Chondrocyte (in vitro differentiated cells): Measurements from ENCODE around the gene ZNF627. TPM values are rescaled to one million over a fixed set of nuclear protein-coding genes. Genes with fewer than 3 reads are reported as not detected.
"Not testable (repeated sequence)": the region's sequence is repeated elsewhere in the genome, so short reads cannot be mapped to it uniquely, and the experiment has no call there.

ENCODE experiments used
- DNase-seq: peaks from one replicate; pipeline ENCODE4 v3.0.0; 2021; ENCODE audit warnings: mixed read lengths, low spot score
- H3K27ac Mint-ChIP-seq: one replicate; pipeline ENCODE4 v1.8.0; 2021; ENCODE audit warnings: mild to moderate bottlenecking, moderate library complexity, mixed read lengths; ENCODE audit not compliant: unreplicated experiment
- H3K27me3 Mint-ChIP-seq: 2 replicates; pipeline ENCODE4 v1.8.0; 2021; ENCODE audit warnings: low read depth, mixed read lengths
- H3K36me3 Mint-ChIP-seq: 2 replicates; pipeline ENCODE4 v1.8.0; 2021; ENCODE audit warnings: low read depth, mixed read lengths
- H3K4me1 Mint-ChIP-seq: 2 replicates; pipeline ENCODE4 v1.8.0; 2021; ENCODE audit warnings: low read depth, mild to moderate bottlenecking, mixed read lengths
- H3K4me3 Mint-ChIP-seq: one replicate; pipeline ENCODE4 v1.8.0; 2021; ENCODE audit warnings: mild to moderate bottlenecking, moderate library complexity, mixed read lengths; ENCODE audit not compliant: unreplicated experiment
- H3K9me3 Mint-ChIP-seq: 2 replicates; pipeline ENCODE4 v1.8.0; 2021; ENCODE audit warnings: low read depth, mixed read lengths
- CTCF ChIP-seq: fragments of 200-600 bp; sonication (generic); IDR thresholded peaks from 2 replicates; pipeline ENCODE4 v1.5.0; 2021; ENCODE audit warnings: antibody characterized with exemption, mild to moderate bottlenecking, moderate library complexity
- total RNA-seq: library from RNA; stranded (reverse); gene quantifications from 3 replicates; pipeline ENCODE4 v1.2.1, GENCODE V29; 2021

The ZNF627 gene
- total RNA-seq, 1 donor from 2014 or later, result 14.2 TPM

GRCh38 chr19:11570039-11570462, 27.2 kb upstream of the ZNF627 start:
- Mint-ChIP-seq H3K27me3 (no peaks in the 10 kb centered on the region), H3K36me3 (no peaks in the 10 kb centered on the region), H3K9me3 (no peaks in the 10 kb centered on the region), H3K27ac (no peak overlapping the region), H3K4me3 (no peak overlapping the region), H3K4me1 (no peaks in the 10 kb centered on the region)
- TF ChIP-seq CTCF, result no peak
- no peak for DNase-seq

GRCh38 chr19:11573354-11573753, 23.9 kb upstream of the ZNF627 start:
- not testable (repeated sequence) for H3K27me3 Mint-ChIP-seq, H3K9me3 Mint-ChIP-seq, H3K4me1 Mint-ChIP-seq, H3K36me3 Mint-ChIP-seq, H3K4me3 Mint-ChIP-seq, H3K27ac Mint-ChIP-seq, DNase-seq

- H3K36me3 Mint-ChIP-seq, DNase-seq, H3K27ac Mint-ChIP-seq, H3K9me3 Mint-ChIP-seq, H3K4me3 Mint-ChIP-seq, H3K27me3 Mint-ChIP-seq, H3K4me1 Mint-ChIP-seq: not testable (repeated sequence)
Measured at GRCh38 chr19:11573763-11574162, 23.5 kb upstream of the ZNF627 start.

- H3K27me3 Mint-ChIP-seq, result no peaks in the 10 kb centered on the region
- no peaks in the 10 kb centered on the region for H3K36me3 Mint-ChIP-seq
- TF ChIP-seq CTCF, result no peak
- H3K27ac Mint-ChIP-seq, result no peak overlapping the region
- DNase-seq, result no peak
- no peaks in the 10 kb centered on the region for H3K4me1 Mint-ChIP-seq
- H3K4me3 Mint-ChIP-seq, result no peak overlapping the region
- H3K9me3 Mint-ChIP-seq, result no peaks in the 10 kb centered on the region
Measured at GRCh38 chr19:11574689-11575088, 22.6 kb upstream of the ZNF627 start.

GRCh38 chr19:11576227-11576626, 21.1 kb upstream of the ZNF627 start:
- Mint-ChIP-seq H3K36me3 (no peaks in the 10 kb centered on the region), H3K9me3 (no peaks in the 10 kb centered on the region), H3K4me3 (no peak overlapping the region), H3K27me3 (no peaks in the 10 kb centered on the region), H3K27ac (no peak overlapping the region), H3K4me1 (peaks cover 5% of the 10 kb centered on the region)
- TF ChIP-seq CTCF, result no peak
- DNase-seq, result no peak

GRCh38 chr19:11577451-11578257, 19.6 kb upstream of the ZNF627 start, which contains the start of gene ACP5:
TSS of gene ACP5 (minus strand) at chr19:11577645. CDS start at chr19:11577317, 328 bp downstream.
- Mint-ChIP-seq H3K9me3 (no peaks in the 10 kb centered on the region), H3K27ac (no peak within 1 kb of the TSS), H3K36me3 (no peaks in the 10 kb centered on the region), H3K4me3 (no peak within 1 kb of the TSS), H3K27me3 (no peaks in the 10 kb centered on the region), H3K4me1 (peaks cover 10% of the 10 kb centered on the region)
- TF ChIP-seq CTCF, result no peak
- no peak for DNase-seq
